Heart right ventricle (tissue), 16 donors: ENCODE data around the gene MRPL53. TPM values are rescaled to one million over a fixed set of nuclear protein-coding genes. Genes with fewer than 3 reads are reported as not detected.
"Not testable (repeated sequence)": the region's sequence is repeated elsewhere in the genome, so short reads cannot be mapped to it uniquely, and the experiment has no call there.

Source experiments
- ATAC-seq, 8 donors: fragments of 200-7000 bp; cut with Tn5 transposase; one replicate each; pipeline ENCODE4 v1.9.1; 2020; ENCODE audit warnings: mild to moderate bottlenecking in 8 of 8, moderate library complexity in 8 of 8, moderate number of reproducible peaks in 1 of 8
- DNase-seq, 2 donors: peaks; one replicate each; pipeline ENCODE4 v3.0.0-alpha.2; 2020
- H3K27ac ChIP-seq, 10 donors: fragments of 200-600 bp; sonication (generic) in 2 of 10; one replicate each; pipeline versions ENCODE4 v1.5.0 to v1.8.0; 2020 to 2022; ENCODE audit warnings: mild to moderate bottlenecking in 3 of 10
- H3K27me3 ChIP-seq, 7 donors: fragments of 200-600 bp; one replicate each; pipeline ENCODE4 v1.8.0; 2021 to 2022; ENCODE audit warnings: mild to moderate bottlenecking in 2 of 7
- H3K36me3 ChIP-seq, 9 donors: fragments of 200-600 bp; sonication (generic) in 1 of 9; one replicate each; pipeline versions ENCODE4 v1.5.0 to v1.8.0; 2020 to 2022; ENCODE audit warnings: mild to moderate bottlenecking in 2 of 9
- H3K4me1 ChIP-seq, 9 donors: fragments of 200-600 bp; sonication (generic) in 1 of 9; one replicate each; pipeline versions ENCODE4 v1.5.0 to v1.8.0; 2020 to 2022; ENCODE audit warnings: mild to moderate bottlenecking in 4 of 9
- H3K4me3 ChIP-seq, 10 donors: fragments of 200-600 bp; sonication (generic) in 2 of 10; one replicate each; pipeline versions ENCODE4 v1.5.0 to v1.8.0; 2020 to 2022; ENCODE audit warnings: mild to moderate bottlenecking in 7 of 10, moderate library complexity in 2 of 10
- H3K9me3 ChIP-seq, 11 donors: fragments of 200-600 bp in 10 of 11; sonication (generic) in 2 of 11; one replicate each; pipeline versions ENCODE4 v1.5.0 to v1.8.0; 2013 to 2022; ENCODE audit warnings: mild to moderate bottlenecking in 2 of 11, control low read depth in 1 of 11, moderate library complexity in 1 of 11
- CTCF ChIP-seq, 9 donors: fragments of 200-600 bp; sonication (generic) in 2 of 9; IDR thresholded peaks; one replicate each; pipeline versions ENCODE4 v1.5.0 to v1.8.0; 2021 to 2022; ENCODE audit warnings: antibody characterized with exemption in 9 of 9, mild to moderate bottlenecking in 5 of 9, moderate library complexity in 1 of 9
- WGBS, 2 donors: extraction: QIAGEN DNeasy Blood & Tissue Kit; methylation state at CpG; one replicate each; pipeline ENCODE4 v1.1.7; 2013; ENCODE audit warnings: inconsistent platforms in 1 of 2; 5-methylcytosine and 5-hydroxymethylcytosine counted together
- intact Hi-C, 10 donors: fragments of 100-400 bp; cut with DNase I; formaldehyde crosslinking; loops; one replicate each; pipeline versions ENCODE4 v1.11.1 to v1.14.2; 2022
- polyA plus RNA-seq, 2 donors: library from polyadenylated mRNA; stranded (reverse); fragments of 200-250 nt; gene quantifications; one replicate each; pipeline ENCODE4 v1.2.3, GENCODE V29; 2013
- total RNA-seq, 10 donors: library from RNA; stranded (reverse); fragmentation: NEBNext Ultra II Directional in 3 of 10; extraction: Animal tissue kit (Norgen Biotek cat#: 25700) in 3 of 10; gene quantifications; one replicate each; pipeline versions ENCODE4 v1.2.1 to v1.2.4, GENCODE V29; 2021 to 2023
- donor health status: Arrhythmogenic right ventricular cardiomyopathy.
- donor health status: ischemic (EF 13 %, LVEDD 7.1; RV severe dilation, severe dysfunction).
- donor health status: healthy with polysubstance abuse.
- donor health status: DM: no; HTN: yes; CAD: no.
- donor health status: DM: no; HTN: no; CAD: no.
- donor health status: ischemic (EF 25% LVEDD 6.9; RV normal size, moderate dysfunction).
- donor health status: ischemic (EF 25% LVEDD 5.7; RV mildly dilated, moderate dysfunction).
- donor health status: healthy.
- donor health status: DM: yes; HTN: yes; CAD: no.
- donor health status: Ischemic cardiomyopathy.
- donor health status: ischemic (EF 35%, LVEDD 5.7; RV mildly dilated, moderate dysfunction).
- donor health status: nonischemic (EF 11% LVEDD 7.7; RV severe dilation, severe dysfunction).
- donor health status: DM: yes; HTN: yes; CAD: no.
- donor health status: PGD.
- donor health status: ischemic (EF 29% LVEDD 5.4; RV normal size, mild dysfunction).
- donor health status: nonischemic (EF 23%, LVEDD 6.1; RV moderate dilation, normal function).

Gene MRPL53
- total and polyA plus RNA-seq, 12 donors, result 92.3 to 188 (median 148) TPM

- no peak for ATAC-seq
- Histone ChIP-seq H3K4me1 (peaks cover 3 to 38% (median 26%) of the 10 kb centered on the region in 9 donors), H3K36me3 (no peaks in the 10 kb centered on the region), H3K9me3 (no peaks in the 10 kb centered on the region), H3K4me3 (no peak overlapping the region), H3K27me3 (peaks cover 0 to 36% (median 0%) of the 10 kb centered on the region in 7 donors), H3K27ac (peak overlapping the region in 1 of 10 donors; percentile 8)
- intact Hi-C loops, result no loop called here
- no peak for DNase-seq
- 40 to 55% methylated on average over 5 of the region's 5 CpGs for WGBS, 2 donors
- TF ChIP-seq CTCF (IDR thresholded peaks at IDR 0.05), result no peak
Observed at GRCh38 chr2:74444498-74445318, 27.8 kb downstream of the MRPL53 start.

- peaks cover 6 to 50% (median 44%) of the 10 kb centered on the region in 9 donors for H3K4me1 ChIP-seq
- DNase-seq, ATAC-seq, H3K9me3 ChIP-seq, H3K36me3 ChIP-seq, intact Hi-C loops: not testable (repeated sequence)
- H3K4me3 ChIP-seq, result peak overlapping the region in 7 of 10 donors; percentile 37 to 62 (median 59)
- H3K27ac ChIP-seq, result peak overlapping the region in 4 of 10 donors; percentile 85 to 97 (median 90)
- WGBS, 2 donors, result 88 to 92% methylated on average over 16 of the region's 16 CpGs
- H3K27me3 ChIP-seq, result peaks cover 0 to 43% (median 0%) of the 10 kb centered on the region in 7 donors
Observed at GRCh38 chr2:74442483-74443297, 29.8 kb downstream of the MRPL53 start.

DNA sequence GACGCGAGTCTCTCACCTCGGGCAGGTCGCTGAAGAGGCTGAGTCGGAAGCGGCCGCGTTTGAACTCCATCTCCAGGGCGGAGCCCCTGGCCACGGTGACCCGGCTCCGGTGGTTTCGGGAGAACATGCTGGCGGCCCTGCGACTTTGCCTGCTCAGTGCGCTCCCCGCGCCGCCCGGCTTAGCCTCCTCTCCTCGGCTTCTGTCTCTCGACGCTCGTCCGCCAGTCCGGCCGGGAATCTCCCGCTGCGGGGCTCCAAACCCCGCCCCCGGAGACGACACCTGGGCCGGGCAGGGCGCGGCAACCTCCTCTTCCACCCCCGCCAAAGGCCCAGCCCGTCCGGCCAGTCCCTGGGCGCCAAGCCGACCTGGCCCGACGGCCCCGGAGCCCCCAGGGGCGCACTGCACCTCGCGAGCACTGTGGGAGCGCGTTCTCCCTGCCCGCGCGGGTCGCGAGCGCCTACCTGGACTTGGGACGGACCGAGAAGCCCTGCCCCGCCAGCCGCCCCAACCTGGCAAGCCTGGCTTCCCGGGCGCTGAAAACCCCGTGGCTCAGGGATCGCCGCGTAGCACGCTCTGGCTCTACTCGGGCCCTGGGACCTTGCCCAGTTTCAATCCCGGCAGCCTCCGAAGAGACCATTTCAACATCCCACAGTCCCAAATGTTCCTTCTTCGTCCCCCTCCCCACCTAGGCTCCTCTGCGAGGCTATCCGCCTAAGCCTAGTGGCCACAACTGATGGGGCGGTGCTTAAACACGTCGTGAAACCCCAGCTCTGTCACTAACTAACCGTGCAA is 30.6 kb downstream of the MRPL53 start, which contains the start of gene RTKN:
RTKN (minus strand) TSS at position 248 of the 793 bp plus-strand sequence; CDS start at position 127, 121 bp downstream.
- H3K4me1 ChIP-seq, result peaks cover 6 to 57% (median 52%) of the 10 kb centered on the region in 9 donors
- ATAC-seq (peak in 6 of 8 donors; percentile 3 to 46 (median 10)), DNase-seq (peak; percentile 42 to 45)
- TF ChIP-seq CTCF (IDR thresholded peaks at IDR 0.05), result no peak
- H3K4me3 ChIP-seq, result peak within 1 kb of the TSS; percentile 31 to 71 (median 58)
- intact Hi-C loops, result no loop called here
- H3K27ac ChIP-seq, result peak within 1 kb of the TSS; percentile 51 to 97 (median 87)
- WGBS, 2 donors, result 8 to 14% methylated on average over 65 to 75 of the region's 75 CpGs
- H3K27me3 ChIP-seq, result peaks cover 0 to 43% (median 0%) of the 10 kb centered on the region in 7 donors
- H3K9me3 ChIP-seq, result no peaks in the 10 kb centered on the region
- peaks cover 0 to 6% (median 0%) of the 10 kb centered on the region in 9 donors for H3K36me3 ChIP-seq

GRCh38 chr2:74441170-74441689 is 31.2 kb downstream of the MRPL53 start:
- H3K27ac ChIP-seq, result peak overlapping the region; percentile 51 to 97 (median 87)
- H3K9me3 ChIP-seq, result no peaks in the 10 kb centered on the region
- H3K4me1 ChIP-seq, result peaks cover 6 to 62% (median 52%) of the 10 kb centered on the region in 9 donors
- ATAC-seq (peak in 5 of 8 donors; percentile 1 to 11 (median 4)), DNase-seq (peak in 1 of 2 donors; percentile 35)
- WGBS, 2 donors, result 15 to 20% methylated on average over 33 of the region's 33 CpGs
- intact Hi-C loops, result no loop called here
- peaks cover 0 to 43% (median 0%) of the 10 kb centered on the region in 7 donors for H3K27me3 ChIP-seq
- peaks cover 0 to 7% (median 0%) of the 10 kb centered on the region in 9 donors for H3K36me3 ChIP-seq
- H3K4me3 ChIP-seq, result peak overlapping the region; percentile 31 to 71 (median 58)
- no peak for TF ChIP-seq CTCF (IDR thresholded peaks at IDR 0.05)
